MM.1S (cell line): Measurements from ENCODE around the gene AHCYL1.
A peak's percentile ranks its signal among the peaks of the same experiment; 100 is the strongest.

Experiments
- DNase-seq: peaks from one replicate; pipeline ENCODE4 v3.0.0-alpha.2; 2015
- H2AFZ ChIP-seq: fragments of 300-600 bp; sonication (generic); 2 replicates; pipeline ENCODE4 v1.6.0; 2016; ENCODE audit warnings: antibody characterized with exemption, low read length
- H3F3A ChIP-seq: fragments of 300-600 bp; sonication (generic); 2 replicates; pipeline ENCODE4 v1.6.1; 2016; ENCODE audit warnings: mild to moderate bottlenecking, antibody characterized with exemption, low read length, moderate library complexity, mixed read lengths; ENCODE audit not compliant: insufficient read depth
- H3K27ac ChIP-seq: fragments of 300-600 bp; sonication (generic); 2 replicates; pipeline ENCODE4 v1.5.1; 2016; ENCODE audit warnings: mild to moderate bottlenecking, low read length
- H3K27me3 ChIP-seq: fragments of 300-600 bp; sonication (generic); replicated peaks from 2 replicates; pipeline ENCODE4 v1.6.0; 2016; ENCODE audit warnings: low read length; ENCODE audit not compliant: insufficient read depth
- H3K36me3 ChIP-seq: fragments of 300-600 bp; sonication (generic); replicated peaks from 2 replicates; pipeline ENCODE4 v1.6.1; 2016; ENCODE audit warnings: mild to moderate bottlenecking, low read length, mixed read lengths; ENCODE audit not compliant: insufficient read depth
- H3K4me1 ChIP-seq: fragments of 300-600 bp; sonication (generic); 2 replicates; pipeline ENCODE4 v1.6.1; 2016; ENCODE audit warnings: low read length, mixed read lengths
- H3K4me2 ChIP-seq: fragments of 300-600 bp; sonication (generic); 2 replicates; pipeline ENCODE4 v1.6.0; 2016; ENCODE audit warnings: low read depth, low read length
- H3K4me3 ChIP-seq: fragments of 300-600 bp; sonication (generic); 2 replicates; pipeline ENCODE4 v1.5.1; 2016; ENCODE audit warnings: low read length, mixed read lengths
- H3K79me2 ChIP-seq: fragments of 300-600 bp; sonication (generic); 2 replicates; pipeline ENCODE4 v1.6.1; 2016; ENCODE audit warnings: mixed run types, low read length, mixed read lengths
- H3K9ac ChIP-seq: fragments of 300-600 bp; sonication (generic); 2 replicates; pipeline ENCODE4 v1.6.1; 2016; ENCODE audit warnings: low read length, mixed read lengths
- H3K9me2 ChIP-seq: fragments of 300-600 bp; sonication (generic); replicated peaks from 2 replicates; pipeline ENCODE4 v1.6.1; 2016; ENCODE audit warnings: mild to moderate bottlenecking, low read length, mixed read lengths; ENCODE audit not compliant: insufficient read depth
- H3K9me3 ChIP-seq: fragments of 300-600 bp; sonication (generic); replicated peaks from 2 replicates; pipeline ENCODE4 v1.6.1; 2016; ENCODE audit warnings: mild to moderate bottlenecking, low read length, mixed read lengths; ENCODE audit not compliant: insufficient read depth
- H4K20me1 ChIP-seq: fragments of 300-600 bp; sonication (generic); 2 replicates; pipeline ENCODE4 v1.6.1; 2016; ENCODE audit warnings: mild to moderate bottlenecking, low read length, moderate library complexity, mixed read lengths; ENCODE audit not compliant: insufficient read depth
- CTCF ChIP-seq: fragments of 300-600 bp; sonication (generic); IDR thresholded peaks from 2 replicates; pipeline ENCODE4 v1.5.1; 2016; ENCODE audit warnings: antibody characterized with exemption, low read length, mixed read lengths
- EZH2 ChIP-seq: fragments of 300-600 bp; sonication (generic); optimal IDR thresholded peaks from 2 replicates; pipeline ENCODE3; 2017; ENCODE audit warnings: low read depth, mild to moderate bottlenecking, antibody characterized with exemption, low read length, mixed read lengths
- EZH2phosphoT487 ChIP-seq: fragments of 300-600 bp; sonication (generic); IDR thresholded peaks from 2 replicates; pipeline ENCODE4 v1.6.1; 2018; ENCODE audit warnings: antibody characterized with exemption, low read length

Gene AHCYL1

GRCh38 chr1:110034451-110035235, 50.1 kb downstream of the AHCYL1 start, which contains the start of gene STRIP1:
Gene STRIP1, plus strand, starts transcription at chr1:110034624. Its CDS starts 14 bp downstream, at chr1:110034638.
- Histone ChIP-seq H3K27ac (peak within 1 kb of the TSS; percentile 41; the same call in 1 of the 2 replicates), H3K9ac (peak within 1 kb of the TSS; percentile 83), H3F3A (no peaks in the 10 kb centered on the region), H3K79me2 (peaks cover 18% of the 10 kb centered on the region), H3K9me3 (no peaks in the 10 kb centered on the region), H4K20me1 (no peaks in the 10 kb centered on the region), H3K36me3 (no peaks in the 10 kb centered on the region), H3K4me2 (peak within 1 kb of the TSS; percentile 90), H3K9me2 (no peaks in the 10 kb centered on the region), H3K4me3 (peak within 1 kb of the TSS; percentile 74), H3K4me1 (0 out of 2 replicates have a peak, but pooled peaks cover 3% of the 10 kb centered on the region), H3K27me3 (no peaks in the 10 kb centered on the region), H2AFZ (peak within 1 kb of the TSS; percentile 81)
- no peak for TF ChIP-seq EZH2
- no peak for TF ChIP-seq CTCF
- TF ChIP-seq EZH2phosphoT487 = no peak
- DNase-seq = peak; percentile 90

- Histone ChIP-seq H3K27ac (no peak overlapping the region), H2AFZ (peak overlapping the region; percentile 75), H3K9me3 (no peaks in the 10 kb centered on the region), H3K4me3 (peak overlapping the region; percentile 74), H3K4me1 (0 out of 2 replicates have a peak, but pooled peaks cover 3% of the 10 kb centered on the region), H3K79me2 (peaks cover 18% of the 10 kb centered on the region), H3K36me3 (no peaks in the 10 kb centered on the region), H3K4me2 (peak overlapping the region; percentile 69), H4K20me1 (no peaks in the 10 kb centered on the region), H3K9ac (peak overlapping the region; percentile 83; the same call in 1 of the 2 replicates), H3K9me2 (no peaks in the 10 kb centered on the region), H3K27me3 (no peaks in the 10 kb centered on the region), H3F3A (no peaks in the 10 kb centered on the region)
- TF ChIP-seq CTCF (no peak), EZH2 (no peak), EZH2phosphoT487 (no peak)
- no peak for DNase-seq
Observed at GRCh38 chr1:110035236-110035752, 50.7 kb downstream of the AHCYL1 start.

- no peaks in the 10 kb centered on the region for H3K9me2 ChIP-seq
- H3K9me3 ChIP-seq = no peaks in the 10 kb centered on the region
- H2AFZ ChIP-seq = no peak overlapping the region
- H3K9ac ChIP-seq = no peak overlapping the region
- H3K79me2 ChIP-seq = peaks cover 18% of the 10 kb centered on the region
- TF ChIP-seq EZH2phosphoT487 (no peak), EZH2 (no peak), CTCF (no peak)
- no peaks in the 10 kb centered on the region for H3K27me3 ChIP-seq
- H3F3A ChIP-seq = no peaks in the 10 kb centered on the region
- DNase-seq = no peak
- no peak overlapping the region for H3K27ac ChIP-seq
- no peak overlapping the region for H3K4me2 ChIP-seq
- H3K4me1 ChIP-seq = 0 out of 2 replicates have a peak, but pooled peaks cover 3% of the 10 kb centered on the region
- H3K4me3 ChIP-seq = no peak overlapping the region
- H3K36me3 ChIP-seq = no peaks in the 10 kb centered on the region
- H4K20me1 ChIP-seq = no peaks in the 10 kb centered on the region
Observed at GRCh38 chr1:110038271-110038670, 53.7 kb downstream of the AHCYL1 start.
